Breast epithelium (tissue), 3 donors: ENCODE results near the gene PTDSS2.

ENCODE experiments used
- POLR2AphosphoS5 ChIP-seq, 3 donors: sonication (generic); formaldehyde crosslinking; IDR thresholded peaks; one replicate each; pipeline ENCODE4 v1.6.1; 2017; ENCODE audit warnings: antibody characterized with exemption in 3 of 3
- TF ChIP-seq, protein P1 (sequence below), 3 donors: fragments of 450-650 bp; IDR thresholded peaks; one replicate each; pipeline ENCODE4 v1.5.1; 2016 to 2017; ENCODE audit warnings: antibody characterized with exemption in 3 of 3, mild to moderate bottlenecking in 3 of 3, moderate library complexity in 3 of 3

GRCh38 chr11:424232-424631 is 25.8 kb upstream of the PTDSS2 start:
- TF ChIP-seq, protein P1, sequence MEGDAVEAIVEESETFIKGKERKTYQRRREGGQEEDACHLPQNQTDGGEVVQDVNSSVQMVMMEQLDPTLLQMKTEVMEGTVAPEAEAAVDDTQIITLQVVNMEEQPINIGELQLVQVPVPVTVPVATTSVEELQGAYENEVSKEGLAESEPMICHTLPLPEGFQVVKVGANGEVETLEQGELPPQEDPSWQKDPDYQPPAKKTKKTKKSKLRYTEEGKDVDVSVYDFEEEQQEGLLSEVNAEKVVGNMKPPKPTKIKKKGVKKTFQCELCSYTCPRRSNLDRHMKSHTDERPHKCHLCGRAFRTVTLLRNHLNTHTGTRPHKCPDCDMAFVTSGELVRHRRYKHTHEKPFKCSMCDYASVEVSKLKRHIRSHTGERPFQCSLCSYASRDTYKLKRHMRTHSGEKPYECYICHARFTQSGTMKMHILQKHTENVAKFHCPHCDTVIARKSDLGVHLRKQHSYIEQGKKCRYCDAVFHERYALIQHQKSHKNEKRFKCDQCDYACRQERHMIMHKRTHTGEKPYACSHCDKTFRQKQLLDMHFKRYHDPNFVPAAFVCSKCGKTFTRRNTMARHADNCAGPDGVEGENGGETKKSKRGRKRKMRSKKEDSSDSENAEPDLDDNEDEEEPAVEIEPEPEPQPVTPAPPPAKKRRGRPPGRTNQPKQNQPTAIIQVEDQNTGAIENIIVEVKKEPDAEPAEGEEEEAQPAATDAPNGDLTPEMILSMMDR (IDR thresholded peaks at IDR 0.05), result no peak
- TF ChIP-seq POLR2AphosphoS5 (IDR thresholded peaks at IDR 0.05), result no peak
